ENCODE measurements around the gene AK8.

Gene AK8

DNA sequence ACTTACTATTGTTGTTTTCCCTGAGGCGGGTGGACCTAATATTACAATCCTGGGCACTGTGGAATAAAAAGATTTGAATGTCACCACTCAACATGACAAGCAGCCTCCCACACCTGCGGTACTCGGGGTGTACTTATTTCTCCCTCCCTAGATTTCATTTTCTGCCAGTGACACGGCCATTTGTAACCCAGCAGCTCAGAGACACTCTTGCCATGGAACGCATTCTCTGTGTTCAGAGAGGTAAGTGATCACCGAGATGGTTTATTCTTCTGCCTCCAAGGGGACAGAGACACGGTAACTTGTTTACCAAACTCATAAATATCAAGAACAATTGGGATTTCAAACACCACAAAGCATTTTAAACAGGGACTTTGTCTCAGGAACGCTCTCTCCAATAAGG, 11.2 kb downstream of the AK8 start:
- Histone ChIP-seq H2AFZ (ENCODE audit: low read length) (no peak overlapping the region), H3F3A (ENCODE audit: insufficient read depth, low read length) (no peaks in the 10 kb centered on the region), H4K20me1 (ENCODE audit: insufficient read depth, low read length) (no peaks in the 10 kb centered on the region), H3K4me3 (ENCODE audit: low read depth, low read length, poor library complexity, severe bottlenecking) (no peak overlapping the region), H3K27me3 (ENCODE audit: insufficient read depth, low read length) (no peaks in the 10 kb centered on the region; the same call in 1 of the 2 replicates), H3K9ac (ENCODE audit: low read length) (no peak overlapping the region), H3K4me2 (ENCODE audit: low read length) (no peak overlapping the region), H3K9me2 (ENCODE audit: low read depth, low read length) (no peaks in the 10 kb centered on the region), H3K36me3 (ENCODE audit: insufficient read depth, low read length) (no peaks in the 10 kb centered on the region), H3K79me2 (ENCODE audit: insufficient read depth, low read length) (no peaks in the 10 kb centered on the region), H3K27ac (ENCODE audit: low read depth, low read length, poor library complexity, severe bottlenecking) (no peak overlapping the region), H3K4me1 (ENCODE audit: insufficient read depth, low read length, severe bottlenecking) (no peaks in the 10 kb centered on the region), H3K9me3 (ENCODE audit: low read length) (no peaks in the 10 kb centered on the region)
- TF ChIP-seq CTCF (IDR thresholded peaks at IDR 0.05; ENCODE audit: low read length) (no peak), EZH2 (IDR thresholded peaks at IDR 0.05; ENCODE audit: borderline replicate concordance, low read length) (no peak)

DNA sequence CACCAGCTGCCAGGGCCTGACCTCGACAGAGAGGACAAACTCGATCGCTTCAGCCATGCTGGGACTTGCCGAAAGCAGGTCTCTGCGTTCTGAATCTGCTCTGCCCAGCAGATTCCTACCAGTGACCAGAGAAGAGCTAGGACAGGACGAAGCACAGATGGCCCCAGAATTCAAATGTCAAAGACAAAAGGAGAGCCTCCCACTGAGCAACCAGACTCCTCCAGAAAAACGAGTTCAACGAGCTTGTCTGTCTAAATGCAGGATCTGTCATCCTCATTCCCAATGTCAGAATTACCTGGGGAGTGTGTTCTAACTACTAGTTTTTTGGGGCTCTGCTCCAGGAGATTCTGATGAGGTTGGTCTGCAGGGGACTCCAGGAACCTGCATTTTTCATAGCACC, 13.4 kb downstream of the AK8 start:
- Histone ChIP-seq H3K4me3 (ENCODE audit: low read depth, low read length, poor library complexity, severe bottlenecking) (no peak overlapping the region), H3K9me3 (ENCODE audit: low read length) (no peaks in the 10 kb centered on the region), H3F3A (ENCODE audit: insufficient read depth, low read length) (no peaks in the 10 kb centered on the region), H4K20me1 (ENCODE audit: insufficient read depth, low read length) (no peaks in the 10 kb centered on the region), H3K27ac (ENCODE audit: low read depth, low read length, poor library complexity, severe bottlenecking) (no peak overlapping the region), H2AFZ (ENCODE audit: low read length) (no peak overlapping the region), H3K4me1 (ENCODE audit: insufficient read depth, low read length, severe bottlenecking) (no peaks in the 10 kb centered on the region), H3K36me3 (ENCODE audit: insufficient read depth, low read length) (no peaks in the 10 kb centered on the region), H3K9ac (ENCODE audit: low read length) (no peak overlapping the region), H3K4me2 (ENCODE audit: low read length) (no peak overlapping the region), H3K9me2 (ENCODE audit: low read depth, low read length) (no peaks in the 10 kb centered on the region), H3K27me3 (ENCODE audit: insufficient read depth, low read length) (no peaks in the 10 kb centered on the region; the same call in 1 of the 2 replicates), H3K79me2 (ENCODE audit: insufficient read depth, low read length) (no peaks in the 10 kb centered on the region)
- TF ChIP-seq CTCF (IDR thresholded peaks at IDR 0.05; ENCODE audit: low read length) (no peak), EZH2 (IDR thresholded peaks at IDR 0.05; ENCODE audit: borderline replicate concordance, low read length) (no peak)

GRCh38 chr9:132864277-132864676, 13.8 kb downstream of the AK8 start:
- no peak overlapping the region for H3K9ac ChIP-seq (ENCODE audit: low read length)

More at GRCh38 chr9:132864277-132864676, 13.8 kb downstream of the AK8 start:
- H3F3A ChIP-seq (ENCODE audit: insufficient read depth, low read length), result no peaks in the 10 kb centered on the region
- TF ChIP-seq EZH2 (IDR thresholded peaks at IDR 0.05; ENCODE audit: borderline replicate concordance, low read length) (no peak), CTCF (IDR thresholded peaks at IDR 0.05; ENCODE audit: low read length) (no peak)
- H3K36me3 ChIP-seq (ENCODE audit: insufficient read depth, low read length), result no peaks in the 10 kb centered on the region
- H3K79me2 ChIP-seq (ENCODE audit: insufficient read depth, low read length), result no peaks in the 10 kb centered on the region
- H3K4me2 ChIP-seq (ENCODE audit: low read length), result no peak overlapping the region
- no peak overlapping the region for H3K4me3 ChIP-seq (ENCODE audit: low read depth, low read length, poor library complexity, severe bottlenecking)
- H2AFZ ChIP-seq (ENCODE audit: low read length), result no peak overlapping the region
- no peaks in the 10 kb centered on the region for H3K4me1 ChIP-seq (ENCODE audit: insufficient read depth, low read length, severe bottlenecking)
- H3K27ac ChIP-seq (ENCODE audit: low read depth, low read length, poor library complexity, severe bottlenecking), result no peak overlapping the region
- no peaks in the 10 kb centered on the region; the same call in 1 of the 2 replicates for H3K27me3 ChIP-seq (ENCODE audit: insufficient read depth, low read length)
- no peaks in the 10 kb centered on the region for H3K9me3 ChIP-seq (ENCODE audit: low read length)
- H3K9me2 ChIP-seq (ENCODE audit: low read depth, low read length), result no peaks in the 10 kb centered on the region
- no peaks in the 10 kb centered on the region for H4K20me1 ChIP-seq (ENCODE audit: insufficient read depth, low read length)

All from OCI-LY1 (cell line).